Right cardiac atrium (tissue), 5 donors: Measurements from ENCODE around the gene NDUFS7. TPM values are rescaled to one million over a fixed set of nuclear protein-coding genes. Genes with fewer than 3 reads are reported as not detected.
A peak's percentile ranks its signal among the peaks of the same experiment; 100 is the strongest.

ENCODE experiments used
- ATAC-seq, 2 donors: fragments of 200-7000 bp; cut with Tn5 transposase; one replicate each; pipeline versions ENCODE4 v1.8.0 to v1.9.1; 2020; ENCODE audit warnings: moderate library complexity in 2 of 2, mild to moderate bottlenecking in 1 of 2
- DNase-seq, 3 donors: peaks; one replicate each; pipeline ENCODE4 v3.0.0-alpha.2; 2020
- H3K27ac ChIP-seq: one replicate; pipeline ENCODE4 v1.5.1; 2013; ENCODE audit warnings: mild to moderate bottlenecking, low read length, control low read depth, moderate library complexity
- H3K27me3 ChIP-seq: one replicate; pipeline ENCODE4 v1.6.1; 2013; ENCODE audit not compliant: control insufficient read depth, insufficient read depth
- H3K4me1 ChIP-seq: one replicate; pipeline ENCODE4 v1.6.1; 2013; ENCODE audit warnings: low read length; ENCODE audit not compliant: control insufficient read depth, insufficient read depth
- H3K4me3 ChIP-seq: one replicate; pipeline ENCODE4 v1.5.1; 2013; ENCODE audit warnings: low read length, control low read depth
- H3K9me3 ChIP-seq: one replicate; pipeline ENCODE4 v1.6.1; 2013; ENCODE audit warnings: low read length; ENCODE audit not compliant: control insufficient read depth
- WGBS: extraction: QIAGEN DNeasy Blood & Tissue Kit; methylation state at CpG from one replicate; pipeline ENCODE4 v1.1.7; 2013; 5-methylcytosine and 5-hydroxymethylcytosine counted together
- intact Hi-C, 4 donors: fragments of 100-400 bp; cut with DNase I; formaldehyde crosslinking; loops; one replicate each; pipeline versions ENCODE4 v1.11.0 to v1.14.0; 2022 to 2023
- polyA plus RNA-seq: library from polyadenylated mRNA; stranded (reverse); fragments of 200-250 nt; gene quantifications from one replicate; pipeline ENCODE4 v1.2.3, GENCODE V29; 2013
- total RNA-seq, 4 donors: library from RNA; stranded (reverse); fragmentation: NEBNext Ultra II Directional; extraction: Animal tissue kit (Norgen Biotek cat#: 25700); gene quantifications; one replicate each; pipeline ENCODE4 v1.2.1, GENCODE V29; 2021
- donor health status: healthy with polysubstance abuse.
- donor health status: DM: no; HTN: yes; CAD: no.
- donor health status: DM: no; HTN: no; CAD: no.
- donor health status: DM: no; HTN: yes; CAD: no; lungs with severe emphysema.
- donor health status: DM: yes; HTN: yes; CAD: no.

Gene NDUFS7
- total and polyA plus RNA-seq, 5 donors: 209 to 437 (median 281) TPM

- Histone ChIP-seq H3K9me3 (no peaks in the 10 kb centered on the region), H3K27ac (no peak overlapping the region), H3K27me3 (no peaks in the 10 kb centered on the region), H3K4me1 (peaks cover 18% of the 10 kb centered on the region), H3K4me3 (no peak overlapping the region)
- DNase-seq (peak in 2 of 3 donors; percentile 44 to 45), ATAC-seq (no peak)
- 94% methylated on average over 37 of the region's 37 CpGs for whole genome bisulfite sequencing
- intact Hi-C loops: no loop called here
Observed at GRCh38 chr19:1421218-1421957, 37.7 kb downstream of the NDUFS7 start.

- WGBS: 86% methylated on average over 22 of the region's 22 CpGs
- ATAC-seq (no peak), DNase-seq (peak in 2 of 3 donors; percentile 33 to 53)
- intact Hi-C loops: no loop called here
- peaks cover 14% of the 10 kb centered on the region for H3K4me1 ChIP-seq
- no peaks in the 10 kb centered on the region for H3K27me3 ChIP-seq
- no peak overlapping the region for H3K27ac ChIP-seq
- H3K4me3 ChIP-seq: no peak overlapping the region
- H3K9me3 ChIP-seq: no peaks in the 10 kb centered on the region
Observed at GRCh38 chr19:1421958-1422305, 38.2 kb downstream of the NDUFS7 start.

GRCh38 chr19:1422360-1422759 lies 38.7 kb downstream of the NDUFS7 start:
- intact Hi-C loops: no loop called here
- no peak overlapping the region for H3K4me3 ChIP-seq
- H3K27me3 ChIP-seq: no peaks in the 10 kb centered on the region
- no peaks in the 10 kb centered on the region for H3K9me3 ChIP-seq
- no peak overlapping the region for H3K27ac ChIP-seq
- DNase-seq (no peak), ATAC-seq (no peak)
- H3K4me1 ChIP-seq: peaks cover 14% of the 10 kb centered on the region
- 78% methylated on average over 16 of the region's 16 CpGs for WGBS

GRCh38 chr19:1422943-1423342 lies 39.2 kb downstream of the NDUFS7 start:
- 89% methylated on average over 24 of the region's 24 CpGs for WGBS
- no peak for ATAC-seq
- Histone ChIP-seq H3K27ac (no peak overlapping the region), H3K4me3 (no peak overlapping the region), H3K4me1 (peaks cover 9% of the 10 kb centered on the region), H3K27me3 (no peaks in the 10 kb centered on the region), H3K9me3 (no peaks in the 10 kb centered on the region)
- peak in 2 of 3 donors; percentile 40 to 46 for DNase-seq
- intact Hi-C loops: no loop called here

- intact Hi-C loops: no loop called here
- no peaks in the 10 kb centered on the region for H3K9me3 ChIP-seq
- peaks cover 4% of the 10 kb centered on the region for H3K4me1 ChIP-seq
- H3K27me3 ChIP-seq: no peaks in the 10 kb centered on the region
- no peak overlapping the region for H3K27ac ChIP-seq
- WGBS: 90% methylated on average over 40 of the region's 40 CpGs
- DNase-seq (peak in 2 of 3 donors; percentile 38 to 48), ATAC-seq (no peak)
- no peak overlapping the region for H3K4me3 ChIP-seq
Observed at GRCh38 chr19:1423436-1424191, 39.9 kb downstream of the NDUFS7 start.

- intact Hi-C loops: no loop called here
- no peaks in the 10 kb centered on the region for H3K4me1 ChIP-seq
- no peaks in the 10 kb centered on the region for H3K27me3 ChIP-seq
- ATAC-seq (no peak), DNase-seq (no peak)
- H3K9me3 ChIP-seq: no peaks in the 10 kb centered on the region
- H3K4me3 ChIP-seq: no peak overlapping the region
- H3K27ac ChIP-seq: no peak overlapping the region
- WGBS: 84% methylated on average over 42 of the region's 42 CpGs
Observed at GRCh38 chr19:1424192-1424955, 40.7 kb downstream of the NDUFS7 start.

- WGBS: 82% methylated on average over 33 of the region's 33 CpGs
- no peak overlapping the region for H3K27ac ChIP-seq
- no peaks in the 10 kb centered on the region for H3K9me3 ChIP-seq
- no peak overlapping the region for H3K4me3 ChIP-seq
- H3K4me1 ChIP-seq: no peaks in the 10 kb centered on the region
- ATAC-seq: no peak
- no peak for DNase-seq
- H3K27me3 ChIP-seq: no peaks in the 10 kb centered on the region
- intact Hi-C loops: no loop called here
Observed at GRCh38 chr19:1425102-1425837, 41.6 kb downstream of the NDUFS7 start.

- intact Hi-C loops: no loop called here
- H3K27ac ChIP-seq: no peak overlapping the region
- no peaks in the 10 kb centered on the region for H3K9me3 ChIP-seq
- no peaks in the 10 kb centered on the region for H3K4me1 ChIP-seq
- no peaks in the 10 kb centered on the region for H3K27me3 ChIP-seq
- H3K4me3 ChIP-seq: no peak overlapping the region
- WGBS: 91% methylated on average over 14 of the region's 14 CpGs
- no peak for DNase-seq
- ATAC-seq: no peak
Observed at GRCh38 chr19:1425902-1426301, 42.2 kb downstream of the NDUFS7 start.

- ATAC-seq (no peak), DNase-seq (no peak)
- H3K27ac ChIP-seq: no peak overlapping the region
- 72% methylated on average over 9 of the region's 9 CpGs for WGBS
- H3K4me1 ChIP-seq: no peaks in the 10 kb centered on the region
- no peaks in the 10 kb centered on the region for H3K9me3 ChIP-seq
- no peaks in the 10 kb centered on the region for H3K27me3 ChIP-seq
- intact Hi-C loops: no loop called here
- H3K4me3 ChIP-seq: no peak overlapping the region
Observed at GRCh38 chr19:1426736-1427135, 43.0 kb downstream of the NDUFS7 start.

GRCh38 chr19:1427221-1427920 lies 43.7 kb downstream of the NDUFS7 start:
- intact Hi-C loops: no loop called here
- 87% methylated on average over 27 of the region's 27 CpGs for WGBS
- H3K27ac ChIP-seq: no peak overlapping the region

More at GRCh38 chr19:1427221-1427920, 43.7 kb downstream of the NDUFS7 start:
- no peak for ATAC-seq
- Histone ChIP-seq H3K4me3 (no peak overlapping the region), H3K9me3 (no peaks in the 10 kb centered on the region), H3K27me3 (no peaks in the 10 kb centered on the region), H3K4me1 (no peaks in the 10 kb centered on the region)
- peak in 1 of 3 donors; percentile 45 for DNase-seq
